NCI-H524 treated with DMSO at 0.1 percent for 48 hours (cell line): ENCODE data around the gene STXBP5L.
"Not testable (repeated sequence)": the region's sequence is repeated elsewhere in the genome, so short reads cannot be mapped to it uniquely, and the experiment has no call there.

Experiments
- DNase-seq: peaks from one replicate; lab custom pipeline; 2025; lab: John Stamatoyannopoulos, UW

STXBP5L gene

DNA sequence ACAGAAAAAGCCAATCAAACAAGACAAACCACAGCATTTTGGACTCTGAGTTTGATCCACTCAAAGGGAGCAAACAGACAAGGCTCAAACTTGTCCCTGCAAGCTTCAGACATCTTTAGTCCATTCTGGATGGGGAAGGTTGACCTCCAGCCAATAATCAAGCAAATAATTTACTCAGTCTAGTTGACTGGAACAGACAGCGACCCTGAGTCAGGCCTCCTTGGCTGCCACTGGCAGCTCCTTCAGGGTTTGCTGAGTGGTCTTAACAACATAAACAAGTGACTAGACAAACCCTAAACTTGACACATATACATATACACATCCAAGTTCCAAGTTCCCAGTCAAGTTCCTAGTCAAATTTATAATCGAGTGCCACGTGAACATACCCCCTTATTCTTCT lies 323.9 kb downstream of the STXBP5L start:
- DNase-seq, result no peak

DNA sequence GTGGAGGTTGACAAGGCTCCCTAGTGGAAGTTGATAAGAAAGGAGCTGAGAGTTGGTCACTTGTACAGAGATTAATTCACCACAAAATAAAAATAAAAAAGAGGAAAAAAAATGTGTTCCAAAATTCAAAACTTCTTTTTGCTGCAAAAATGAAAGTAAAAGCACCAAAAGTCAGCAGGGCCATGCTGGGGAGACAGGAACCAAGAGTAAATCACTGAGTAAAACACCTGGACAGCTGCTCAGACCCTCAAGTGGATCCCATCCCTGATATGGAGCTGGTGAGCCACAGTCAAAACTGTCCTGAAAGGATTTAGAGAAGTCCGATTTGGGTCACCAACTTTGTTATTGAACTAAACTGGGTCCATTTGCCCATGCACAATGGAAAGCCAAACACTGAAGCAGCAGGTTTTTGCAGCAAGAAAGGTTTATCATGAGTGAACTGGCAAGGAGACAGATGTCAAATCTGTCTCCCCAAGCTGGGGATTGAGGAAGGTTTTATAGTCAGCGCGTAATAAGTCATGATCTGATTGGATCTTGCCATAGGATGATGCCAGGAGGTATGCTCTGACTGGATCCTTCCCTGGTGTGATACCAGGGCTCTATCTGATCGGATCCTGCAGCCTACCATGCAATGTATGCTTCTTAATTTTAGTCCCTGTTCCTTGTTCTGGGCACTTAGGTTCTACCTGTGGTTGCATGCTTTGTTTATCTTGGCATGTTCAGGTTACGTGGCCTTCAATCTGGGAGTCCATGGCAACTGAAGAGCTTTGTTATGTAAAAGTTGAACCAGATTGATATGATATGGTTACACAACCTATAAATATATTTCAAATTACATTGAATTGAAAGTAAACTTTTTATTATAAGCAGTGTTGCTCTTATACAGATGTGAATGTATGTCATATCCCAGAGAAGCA lies 324.6 kb downstream of the STXBP5L start:
- DNase-seq, result no peak

DNA sequence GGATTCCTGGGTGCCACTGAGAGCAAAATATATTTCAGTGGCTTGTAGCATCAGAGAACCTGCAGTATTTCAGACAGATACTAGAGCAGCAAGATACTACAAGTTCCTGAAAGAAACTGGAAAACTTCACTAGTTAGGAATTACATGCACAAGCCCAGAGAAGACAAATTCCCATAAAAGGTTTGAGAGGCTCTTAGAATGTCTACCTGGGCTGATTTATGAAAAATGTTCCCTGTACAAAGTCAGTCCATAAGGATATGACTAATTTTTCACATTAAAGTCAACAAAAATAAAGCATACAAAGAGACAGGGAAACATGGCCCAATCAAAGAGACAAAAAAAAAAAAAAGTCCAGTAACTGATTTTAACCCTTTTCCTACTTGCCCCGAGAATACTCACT lies 335.2 kb downstream of the STXBP5L start:
- DNase-seq, result no peak

DNA sequence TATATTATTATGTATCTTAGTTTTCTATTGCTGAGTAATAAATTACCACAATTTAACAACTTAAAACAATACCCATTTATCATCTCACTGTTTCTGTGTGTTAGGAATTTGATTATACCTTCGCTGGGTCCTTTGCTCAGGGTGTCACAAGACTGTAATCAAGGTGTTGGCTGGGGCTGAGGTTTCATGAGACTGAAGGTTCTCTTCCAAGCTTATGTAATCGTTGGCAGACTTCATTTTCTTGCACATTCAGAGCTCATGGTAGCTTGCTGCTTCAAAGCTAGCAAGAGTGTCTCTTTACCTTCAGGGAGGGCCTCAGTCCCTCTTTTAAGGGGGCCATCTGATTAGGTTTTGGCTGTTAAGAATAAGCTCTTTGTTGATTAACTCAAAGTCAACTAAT lies 344.7 kb downstream of the STXBP5L start:
- DNase-seq, result no peak

DNA sequence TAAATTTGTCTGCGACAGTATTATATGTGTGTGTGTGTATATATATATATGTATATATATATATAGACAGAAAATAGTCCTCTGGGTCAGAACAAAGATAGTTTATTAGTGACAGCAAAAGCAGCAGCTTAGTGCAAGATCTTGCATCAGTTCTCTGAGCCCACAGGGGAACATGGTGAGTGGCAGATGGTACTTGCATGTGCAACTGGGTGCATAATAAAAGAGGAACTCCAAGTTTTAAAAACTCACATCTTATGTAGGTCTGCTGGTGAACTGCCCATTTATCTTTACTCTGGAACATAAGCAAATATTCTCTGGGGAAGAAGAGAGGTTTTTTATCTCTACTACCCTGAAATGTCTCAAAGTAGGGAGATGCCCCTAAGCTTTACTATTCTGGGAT lies 361.4 kb downstream of the STXBP5L start:
- no peak for DNase-seq

DNA sequence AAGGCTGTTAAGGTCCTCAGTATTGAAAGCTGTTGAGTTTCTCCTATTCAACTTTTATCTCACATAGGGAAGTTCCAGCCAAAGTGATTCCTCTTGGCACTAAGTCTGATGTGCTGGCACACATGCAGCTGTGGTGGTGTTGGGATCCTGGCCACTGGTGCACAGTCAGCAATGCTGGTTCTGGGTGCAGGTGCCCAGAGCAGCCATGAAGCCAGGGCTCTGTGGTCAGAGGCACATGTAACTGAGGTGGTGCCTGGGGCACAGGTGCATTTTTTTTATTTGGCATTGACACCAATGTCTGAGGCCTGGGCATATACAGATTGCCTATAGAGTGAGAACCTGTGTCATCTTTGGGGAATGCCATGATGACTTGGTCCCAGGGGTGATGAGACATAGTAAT lies 366.4 kb downstream of the STXBP5L start:
- no peak for DNase-seq

DNA sequence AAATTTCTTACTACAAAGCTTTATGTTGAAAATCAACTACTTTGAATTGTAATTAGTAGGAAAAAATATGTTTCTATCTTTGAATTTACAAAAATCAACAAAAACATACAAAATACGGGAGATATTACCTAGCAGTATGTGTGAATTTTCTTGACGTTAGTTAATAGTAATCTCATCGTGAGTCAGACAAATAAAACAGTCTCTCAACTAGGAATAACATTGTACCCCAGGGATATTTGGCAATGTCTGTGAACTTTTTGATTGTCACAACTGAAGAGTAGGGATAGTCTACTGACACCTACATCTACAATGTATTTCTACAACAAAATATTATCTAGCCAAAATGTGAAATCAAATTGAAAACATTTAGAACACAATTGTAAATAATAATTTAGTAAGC lies 387.4 kb downstream of the STXBP5L start:
- DNase-seq, result no peak

DNA sequence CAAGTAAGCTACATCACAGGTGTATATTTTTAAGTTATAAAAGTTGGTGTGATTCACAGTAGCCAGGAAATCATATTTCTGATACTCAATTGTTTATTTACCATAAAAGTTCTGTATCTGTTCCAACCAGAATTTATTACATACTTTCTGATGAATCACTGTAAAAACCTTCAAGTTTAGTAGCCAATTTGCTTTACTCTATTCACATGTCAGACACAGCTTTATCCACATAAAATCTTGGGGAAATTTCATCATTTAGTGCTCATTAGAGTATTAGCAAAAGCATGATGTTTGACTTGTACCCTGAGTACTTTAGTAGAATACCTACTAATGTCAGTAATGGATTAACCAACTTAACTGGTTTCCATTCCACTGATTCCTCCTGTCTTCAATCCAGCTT lies 388.0 kb downstream of the STXBP5L start:
- no peak for DNase-seq

DNA sequence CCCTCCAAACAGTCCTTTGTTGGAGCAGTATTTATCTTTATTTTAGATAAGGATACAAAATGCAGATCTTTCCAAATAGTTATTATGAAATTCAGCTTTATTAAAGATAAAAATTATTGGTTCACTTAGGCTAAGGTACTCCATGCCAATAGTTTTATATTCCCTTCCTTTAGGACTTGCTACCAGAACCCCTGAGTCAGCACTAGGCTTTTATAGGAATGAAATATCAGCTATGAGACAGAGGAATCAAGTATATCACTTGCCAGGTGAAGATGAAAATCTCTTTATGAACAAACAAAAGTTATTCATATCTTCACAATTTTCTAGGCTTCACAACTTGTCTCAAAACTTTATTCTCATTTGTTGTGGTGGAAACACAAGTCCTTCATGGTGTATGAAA lies 416.3 kb downstream of the STXBP5L start:
- DNase-seq, result no peak

DNA sequence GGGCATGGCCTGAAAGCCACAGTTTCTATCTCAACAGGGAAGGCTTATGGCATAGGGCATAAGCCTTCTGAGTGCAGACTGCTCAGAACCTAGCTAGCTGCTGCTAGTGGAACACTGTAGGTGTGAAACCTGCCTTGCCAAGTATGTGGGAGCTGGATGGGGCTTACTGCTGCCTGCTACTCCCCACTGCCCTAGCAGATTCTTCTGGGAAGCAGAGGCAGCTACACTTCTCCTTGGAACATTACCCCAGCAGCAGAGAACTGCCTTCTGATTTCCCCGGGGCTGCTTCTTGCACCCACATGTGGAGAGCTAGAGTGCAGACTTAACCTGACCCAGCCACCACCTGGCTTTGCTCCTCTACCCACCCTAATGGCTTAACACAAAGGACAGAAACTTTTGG lies 422.1 kb downstream of the STXBP5L start:
- no peak for DNase-seq

DNA sequence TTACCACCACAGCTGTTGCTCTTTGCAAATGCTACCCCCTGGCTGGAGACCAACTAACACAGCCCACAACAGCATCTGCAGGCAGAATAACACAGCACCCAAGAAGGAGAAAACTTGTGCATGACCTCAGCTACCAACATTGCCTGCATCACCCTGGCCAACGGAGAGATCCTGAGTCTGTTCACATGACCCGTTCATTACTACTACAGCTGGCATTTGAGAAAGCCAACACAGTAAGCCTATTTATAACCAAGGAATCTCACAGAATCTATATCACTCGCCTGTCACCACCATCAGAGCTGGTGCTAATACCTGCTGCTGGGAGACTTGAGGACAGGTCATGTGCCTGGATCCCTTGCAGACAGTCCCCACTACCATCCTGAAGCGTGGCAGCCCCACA lies 422.6 kb downstream of the STXBP5L start:
- DNase-seq, result no peak

DNA sequence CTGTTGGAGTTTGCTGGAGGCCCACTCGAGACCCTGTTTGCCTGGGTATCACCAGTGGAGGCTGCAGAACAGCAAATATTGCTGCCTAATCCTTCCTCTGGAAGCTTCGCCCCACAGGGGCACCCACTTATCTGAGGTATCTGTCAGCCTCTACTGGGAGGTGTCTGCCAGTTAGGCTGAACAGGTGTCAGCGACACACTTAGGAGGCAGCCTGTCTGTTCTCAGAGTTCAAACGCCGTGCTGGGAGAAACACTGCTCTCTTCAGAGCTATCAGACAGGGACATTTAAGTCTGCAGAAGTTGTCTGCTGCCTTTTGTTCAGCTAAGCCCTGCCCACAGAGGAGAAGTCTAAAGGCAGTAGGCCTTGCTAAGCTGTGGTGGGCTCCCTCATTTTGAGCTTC lies 448.0 kb downstream of the STXBP5L start:
- DNase-seq, result not testable (repeated sequence)

DNA sequence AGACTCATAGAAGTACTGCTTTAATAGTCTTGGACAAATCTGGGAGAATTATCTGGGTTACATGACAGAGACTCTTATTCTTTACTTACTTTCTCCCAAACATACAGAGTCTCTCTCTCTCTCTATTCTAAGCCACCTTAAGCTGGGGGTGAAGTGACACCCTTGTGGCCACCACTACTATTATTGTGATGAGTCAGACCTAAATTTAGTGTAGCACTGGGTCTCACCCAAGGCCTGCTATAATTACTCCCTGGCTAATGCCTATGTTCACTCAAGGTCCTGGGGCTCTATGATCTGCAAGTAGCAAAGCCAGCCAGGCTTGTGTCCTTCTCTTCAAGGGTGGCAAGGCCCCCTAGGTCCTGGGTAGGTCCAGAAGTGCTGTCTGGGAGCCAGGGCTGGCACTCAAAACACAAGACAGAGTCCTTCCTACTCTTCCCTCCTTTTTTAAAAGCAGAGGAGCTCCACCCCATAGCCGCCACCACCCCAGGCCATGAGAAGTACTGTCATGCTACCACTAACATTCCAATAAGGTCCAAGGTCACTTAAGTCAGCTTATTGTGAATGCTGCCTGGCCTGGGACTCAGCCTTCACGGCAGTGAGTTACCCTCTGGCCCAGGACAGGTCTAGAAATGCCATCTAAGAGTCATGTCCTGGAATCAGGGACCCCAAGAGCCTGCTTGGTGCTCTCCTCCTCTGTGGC lies 454.2 kb downstream of the STXBP5L start:
- no peak for DNase-seq

DNA sequence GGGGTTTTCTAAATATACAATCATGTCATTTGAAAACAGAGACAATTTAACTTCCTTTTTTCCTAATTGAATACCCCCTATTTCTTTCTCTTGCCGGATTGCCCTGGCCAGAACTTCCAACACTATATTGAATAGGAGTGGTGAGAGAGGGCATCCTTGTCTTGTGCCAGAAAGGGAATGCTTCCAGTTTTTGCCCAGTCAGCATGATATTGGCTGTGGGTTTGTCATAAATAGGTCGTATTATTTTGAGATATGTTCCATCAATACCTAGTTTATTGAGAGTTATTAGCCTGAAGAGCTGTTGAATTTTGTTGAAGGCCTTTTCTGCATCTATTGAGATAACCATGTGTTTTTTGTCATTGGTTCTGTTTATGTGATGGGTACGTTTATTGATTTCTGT lies 480.3 kb downstream of the STXBP5L start:
- not testable (repeated sequence) for DNase-seq

DNA sequence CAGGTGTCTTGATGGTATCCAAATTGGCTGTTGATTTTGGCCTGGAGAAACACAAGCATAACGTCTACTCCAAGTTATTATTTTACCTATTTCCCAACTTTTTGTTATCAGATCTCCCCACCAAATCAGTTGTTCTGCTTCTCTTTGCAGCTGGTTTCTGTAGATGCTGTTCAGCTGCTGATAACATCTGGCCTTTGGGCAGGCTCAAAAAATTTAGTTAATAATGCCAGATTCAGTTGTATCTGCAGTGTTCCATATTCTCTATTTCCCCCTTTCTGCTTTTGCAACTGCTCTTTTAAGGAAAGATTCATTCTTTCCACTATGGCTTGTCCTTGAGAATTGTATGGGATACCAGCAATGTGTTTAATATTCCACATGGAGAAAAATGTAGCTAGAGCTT lies 488.0 kb downstream of the STXBP5L start:
- not testable (repeated sequence) for DNase-seq

DNA sequence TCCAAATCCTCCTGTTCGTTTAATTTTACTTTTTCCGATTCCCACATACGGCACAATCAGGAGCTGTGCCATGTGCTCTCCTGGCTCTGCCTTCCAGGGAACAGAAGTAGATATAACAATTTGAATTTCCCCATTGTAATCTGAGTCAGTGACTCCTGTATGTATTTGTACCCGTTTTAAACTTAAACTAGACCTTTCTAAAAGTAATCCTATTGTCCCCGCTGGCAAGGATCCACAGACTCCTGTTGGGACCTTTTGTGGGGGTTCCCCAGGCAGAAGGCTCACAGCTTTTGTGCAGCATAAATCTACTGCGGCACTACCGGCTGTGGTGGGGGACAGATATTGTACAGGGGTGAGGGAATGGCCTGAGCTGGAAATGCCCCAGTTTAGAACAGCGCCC lies 490.0 kb downstream of the STXBP5L start:
- DNase-seq, result not testable (repeated sequence)

DNA sequence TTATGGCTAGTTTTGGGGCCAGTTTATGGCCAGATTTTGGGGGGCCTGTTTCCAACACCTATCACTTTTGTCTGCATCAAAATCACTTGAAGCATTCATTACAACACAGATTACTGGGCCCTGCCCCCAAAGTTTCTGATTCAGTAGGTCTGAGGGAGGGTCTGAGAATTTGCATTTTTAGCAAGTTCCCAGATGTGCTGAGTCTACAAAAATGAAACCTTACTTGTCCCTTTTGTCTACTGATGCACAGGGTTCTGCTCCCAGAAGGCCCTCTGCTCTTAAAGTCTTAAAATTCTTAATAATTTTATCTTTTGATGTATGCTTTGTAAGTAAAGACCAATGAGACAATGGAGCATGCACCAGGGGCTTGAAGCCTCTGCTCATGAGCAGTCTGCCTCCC lies 491.8 kb downstream of the STXBP5L start:
- no peak for DNase-seq

DNA sequence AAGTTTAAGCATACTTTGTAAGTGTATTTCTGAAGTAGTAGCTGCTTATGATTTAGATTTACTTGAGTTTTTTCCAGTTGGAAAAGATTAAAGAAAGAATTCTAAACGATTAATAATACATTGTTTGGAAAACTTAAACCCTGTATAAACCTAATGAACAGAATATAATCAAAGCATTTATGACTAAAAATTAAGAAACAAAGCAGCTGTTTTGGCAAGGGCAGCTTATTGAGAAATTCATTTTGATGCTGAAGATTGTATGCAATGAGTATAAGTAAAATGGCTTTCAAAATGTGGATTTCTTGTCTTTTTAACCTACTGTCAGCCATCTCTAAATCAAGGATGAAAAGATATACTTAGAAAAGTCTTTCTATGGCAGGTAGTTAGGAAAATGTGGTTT lies 497.6 kb downstream of the STXBP5L start:
- no peak for DNase-seq

DNA sequence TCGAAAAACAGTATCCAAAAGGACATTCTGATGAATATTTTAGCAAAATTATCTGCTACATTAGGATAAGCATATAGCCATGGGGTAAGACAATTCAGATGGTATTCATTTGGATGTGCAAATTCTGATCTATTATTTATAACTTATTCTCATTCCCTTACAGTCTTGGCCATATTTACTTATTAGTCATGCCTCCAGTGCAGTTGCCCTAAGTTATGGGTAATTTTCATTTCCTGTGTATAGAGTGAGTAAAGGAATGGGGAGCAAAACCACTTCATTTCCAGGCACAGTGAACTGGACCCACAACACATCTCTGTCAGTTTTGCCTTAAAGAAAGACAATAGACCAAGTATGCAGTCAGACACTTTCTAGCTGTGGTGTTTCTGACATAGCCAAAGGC lies 503.5 kb downstream of the STXBP5L start:
- no peak for DNase-seq

DNA sequence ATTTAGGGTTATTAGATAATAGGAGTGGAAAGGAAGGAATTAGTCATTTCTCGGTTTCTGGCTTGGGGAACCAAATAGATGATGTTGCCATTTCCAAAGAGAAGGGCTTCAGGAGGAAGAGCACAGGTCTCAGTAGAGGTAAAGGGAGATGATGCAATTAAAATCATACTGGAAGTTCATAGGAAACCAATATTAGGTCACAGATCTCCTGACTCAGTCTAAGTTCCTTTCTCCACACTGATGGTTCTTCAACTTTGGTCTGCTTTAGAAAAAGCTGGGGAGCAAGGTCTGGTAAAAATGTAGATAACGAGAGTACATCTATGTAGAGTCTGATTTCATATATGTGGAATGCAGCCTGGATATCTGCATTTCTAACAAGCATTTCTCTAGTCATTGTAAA lies 506.9 kb downstream of the STXBP5L start:
- DNase-seq, result no peak

DNA sequence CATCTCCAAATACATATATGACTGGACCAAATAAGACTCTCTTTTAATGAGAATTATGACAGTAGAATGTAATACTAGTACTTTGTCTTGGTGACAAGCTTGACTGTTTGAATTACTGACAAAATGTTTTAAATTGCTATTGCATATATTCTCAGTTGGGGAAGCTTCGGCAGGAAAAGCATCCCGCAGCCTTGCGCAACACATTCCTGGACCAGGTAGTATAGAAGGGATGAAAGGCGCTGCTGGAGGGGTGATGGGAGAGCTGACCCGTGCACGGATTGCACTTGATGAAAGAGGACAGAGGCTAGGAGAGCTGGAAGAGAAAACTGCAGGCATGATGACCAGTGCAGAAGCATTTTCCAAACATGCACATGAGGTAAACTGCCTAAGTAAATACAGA lies 510.2 kb downstream of the STXBP5L start:
- no peak for DNase-seq

DNA sequence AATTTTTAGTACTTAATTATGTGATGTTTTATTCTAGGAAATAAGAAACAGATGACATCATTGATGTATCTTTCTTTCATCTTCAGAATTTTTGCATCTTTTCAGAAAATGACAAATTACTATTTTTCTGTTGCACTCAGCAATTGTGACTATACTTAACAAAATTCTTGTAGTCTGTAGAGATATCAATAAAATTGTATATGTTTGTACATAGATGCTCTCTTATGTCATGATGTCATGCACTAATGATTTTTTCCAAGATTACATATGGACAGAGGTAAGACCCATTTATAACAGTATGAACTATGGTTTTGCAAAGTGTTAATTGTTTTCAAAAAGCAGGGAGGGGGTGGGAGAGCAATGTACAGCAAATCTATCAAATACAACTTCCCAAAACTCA lies 516.5 kb downstream of the STXBP5L start:
- DNase-seq, result no peak

DNA sequence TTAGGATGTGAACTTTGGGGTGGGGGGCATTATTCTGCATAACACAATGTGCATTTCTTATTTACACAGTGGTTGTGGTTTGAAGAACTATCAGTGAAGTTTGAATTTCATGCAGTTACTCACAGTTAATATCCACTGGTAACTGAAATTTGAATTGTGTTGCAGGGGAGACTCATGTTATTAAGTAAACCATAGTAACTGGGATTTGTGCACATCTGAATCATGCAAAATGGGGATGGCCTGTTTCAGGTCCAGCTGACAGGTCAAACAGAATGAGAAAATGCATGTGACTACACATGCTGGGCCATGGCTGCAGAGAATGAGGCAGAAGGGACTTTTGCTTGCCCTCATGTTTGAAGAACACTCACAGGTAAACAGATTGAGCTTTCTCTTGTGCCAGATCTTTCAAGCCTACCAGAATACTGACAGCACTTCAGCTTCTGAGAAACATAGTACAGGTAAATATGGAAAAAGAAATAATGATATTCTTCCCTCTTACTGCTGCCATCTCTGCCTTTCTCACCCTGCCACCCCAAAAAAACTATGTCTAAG lies 522.7 kb downstream of the STXBP5L start:
- DNase-seq, result no peak
